Lung (tissue), 12 donors: ENCODE data around the gene HBS1L. TPM values are rescaled to one million over a fixed set of nuclear protein-coding genes. Genes with fewer than 3 reads are reported as not detected.

ENCODE experiments used
- ATAC-seq: fragments of 200-7000 bp; cut with Tn5 transposase; one replicate; pipeline ENCODE4 v1.9.1; 2020; ENCODE audit warnings: moderate number of reproducible peaks; ENCODE audit not compliant: insufficient read depth, low FRiP score
- DNase-seq, 3 donors: peaks; one replicate each; pipeline ENCODE4 v3.0.0-alpha.2; 2013 to 2017
- H3K27ac ChIP-seq, 2 donors: one replicate each; pipeline ENCODE4 v1.5.1; 2013; ENCODE audit warnings: mild to moderate bottlenecking in 2 of 2, moderate library complexity in 2 of 2, control low read depth in 1 of 2, inconsistent platforms in 1 of 2, low read depth in 1 of 2, low read length in 1 of 2
- H3K27me3 ChIP-seq, 3 donors: one replicate each; pipeline ENCODE4 v1.5.1; 2013; ENCODE audit warnings: low read length in 2 of 3; ENCODE audit not compliant: control insufficient read depth in 3 of 3, insufficient read depth in 3 of 3
- H3K36me3 ChIP-seq, 4 donors: one replicate each; pipeline ENCODE4 v1.5.1; 2013; ENCODE audit warnings: low read length in 4 of 4, mild to moderate bottlenecking in 1 of 4, moderate library complexity in 1 of 4; ENCODE audit not compliant: control insufficient read depth in 4 of 4, insufficient read depth in 4 of 4
- H3K4me1 ChIP-seq, 5 donors: one replicate each; pipeline ENCODE4 v1.5.1; 2013; ENCODE audit warnings: low read length in 5 of 5, mild to moderate bottlenecking in 2 of 5, moderate library complexity in 1 of 5; ENCODE audit not compliant: control insufficient read depth in 5 of 5, insufficient read depth in 5 of 5
- H3K4me3 ChIP-seq: one replicate; pipeline ENCODE4 v1.5.1; 2013; ENCODE audit warnings: mild to moderate bottlenecking, control low read depth, moderate library complexity
- H3K9ac ChIP-seq, 2 donors: one replicate each; pipeline ENCODE4 v1.5.1; 2013; ENCODE audit warnings: low read length in 2 of 2, control low read depth in 1 of 2; ENCODE audit not compliant: insufficient read depth in 1 of 2
- H3K9me3 ChIP-seq, 4 donors: one replicate each; pipeline ENCODE4 v1.5.1; 2013; ENCODE audit warnings: low read length in 3 of 4, mild to moderate bottlenecking in 1 of 4, moderate library complexity in 1 of 4; ENCODE audit not compliant: control insufficient read depth in 4 of 4, insufficient read depth in 3 of 4
- WGBS, 2 donors: extraction: QIAGEN DNeasy Blood & Tissue Kit; methylation state at CpG; one replicate each; pipeline ENCODE4 v1.1.7; 2013; 5-methylcytosine and 5-hydroxymethylcytosine counted together
- polyA plus RNA-seq, 2 donors: library from polyadenylated mRNA; stranded (reverse); fragments of 200-250 nt; gene quantifications; one replicate each; pipeline ENCODE4 v1.2.1, GENCODE V29; 2013
- total RNA-seq, 2 donors: library from RNA; depleted of rRNA in 1 of 2; stranded (reverse); fragments of >200 nt in 1 of 2; gene quantifications; one replicate each; pipeline ENCODE4 v1.2.1, GENCODE V29; 2014 to 2021
- TF ChIP-seq, protein P1 (sequence below): IDR thresholded peaks from 2 replicates; pipeline ENCODE4 v1.5.1; 2012; ENCODE audit warnings: mild to moderate bottlenecking; ENCODE audit errors: control extremely low read depth, extremely low read depth
- donor health status: control.
- donor health status: control.
- donor health status: Bipolar disorder and iron deficiency.
- donor health status: healthy.
- donor health status: DM: yes; HTN: yes; CAD: no.

Gene HBS1L
- total and polyA plus RNA-seq, 4 donors = 13.1 to 76.3 (median 43.3) TPM

DNA sequence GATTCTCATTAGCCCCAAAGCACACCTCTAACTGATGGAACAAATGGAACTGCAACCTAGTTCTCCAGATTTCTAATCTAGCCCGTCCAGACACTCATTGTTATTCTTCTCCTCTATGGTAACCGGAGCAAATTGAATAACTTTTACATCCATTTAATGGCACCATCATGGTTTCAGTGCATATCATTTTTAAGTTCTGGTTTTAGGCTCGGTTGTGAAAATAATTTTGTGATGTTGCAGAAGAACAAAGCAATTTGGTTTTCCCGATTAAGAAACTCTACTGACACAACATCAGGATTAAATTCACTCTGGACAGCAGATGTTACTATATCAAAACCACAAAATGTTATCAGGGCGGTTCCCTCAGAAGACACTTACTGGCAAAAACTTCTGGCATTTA lies 42.5 kb upstream of the HBS1L start:
- WGBS, 2 donors = 61 to 76% methylated on average over 5 of the region's 5 CpGs
- ATAC-seq (no peak), DNase-seq (no peak)
- H3K4me1 ChIP-seq = no peaks in the 10 kb centered on the region
- no peaks in the 10 kb centered on the region for H3K36me3 ChIP-seq
- no peak overlapping the region for H3K4me3 ChIP-seq
- no peak overlapping the region for H3K9ac ChIP-seq
- TF ChIP-seq, protein P1, sequence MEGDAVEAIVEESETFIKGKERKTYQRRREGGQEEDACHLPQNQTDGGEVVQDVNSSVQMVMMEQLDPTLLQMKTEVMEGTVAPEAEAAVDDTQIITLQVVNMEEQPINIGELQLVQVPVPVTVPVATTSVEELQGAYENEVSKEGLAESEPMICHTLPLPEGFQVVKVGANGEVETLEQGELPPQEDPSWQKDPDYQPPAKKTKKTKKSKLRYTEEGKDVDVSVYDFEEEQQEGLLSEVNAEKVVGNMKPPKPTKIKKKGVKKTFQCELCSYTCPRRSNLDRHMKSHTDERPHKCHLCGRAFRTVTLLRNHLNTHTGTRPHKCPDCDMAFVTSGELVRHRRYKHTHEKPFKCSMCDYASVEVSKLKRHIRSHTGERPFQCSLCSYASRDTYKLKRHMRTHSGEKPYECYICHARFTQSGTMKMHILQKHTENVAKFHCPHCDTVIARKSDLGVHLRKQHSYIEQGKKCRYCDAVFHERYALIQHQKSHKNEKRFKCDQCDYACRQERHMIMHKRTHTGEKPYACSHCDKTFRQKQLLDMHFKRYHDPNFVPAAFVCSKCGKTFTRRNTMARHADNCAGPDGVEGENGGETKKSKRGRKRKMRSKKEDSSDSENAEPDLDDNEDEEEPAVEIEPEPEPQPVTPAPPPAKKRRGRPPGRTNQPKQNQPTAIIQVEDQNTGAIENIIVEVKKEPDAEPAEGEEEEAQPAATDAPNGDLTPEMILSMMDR = no peak
- H3K27me3 ChIP-seq = no peaks in the 10 kb centered on the region
- H3K27ac ChIP-seq = no peak overlapping the region
- no peaks in the 10 kb centered on the region for H3K9me3 ChIP-seq

DNA sequence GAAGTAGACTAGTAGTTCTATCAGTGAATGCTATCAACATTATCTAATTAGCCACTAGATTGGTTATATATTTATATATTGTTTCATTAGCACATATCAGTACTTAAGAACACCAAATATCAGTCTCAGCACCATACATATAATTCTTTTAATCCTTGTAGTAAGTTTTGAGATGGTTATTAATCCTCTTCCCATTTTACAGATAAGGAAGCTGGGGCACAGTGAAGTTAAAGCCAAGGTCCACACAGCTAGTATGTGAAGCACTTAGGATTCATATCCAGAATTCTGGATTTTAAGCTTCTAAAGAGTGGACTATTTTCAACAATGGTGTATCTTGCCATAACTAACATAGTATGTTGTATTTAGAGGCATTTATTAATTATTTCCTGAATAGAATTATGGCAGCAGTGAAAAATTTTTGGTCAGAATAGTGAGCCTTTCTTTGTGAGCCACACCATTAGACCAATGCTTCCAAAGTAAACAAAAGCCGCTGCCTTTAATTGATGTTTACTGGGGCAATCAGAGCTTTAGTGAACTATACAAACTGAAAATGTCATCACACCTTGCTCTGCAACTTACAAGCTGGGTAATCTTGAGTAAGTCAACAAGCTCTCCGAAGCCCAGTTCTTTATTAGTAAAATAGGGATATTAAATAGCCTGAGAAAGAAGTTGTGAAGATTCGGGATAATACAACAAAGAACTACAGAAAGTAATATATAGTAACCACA lies 41.9 kb upstream of the HBS1L start:
- no peak overlapping the region for H3K9ac ChIP-seq
- no peak overlapping the region for H3K4me3 ChIP-seq
- H3K4me1 ChIP-seq = no peaks in the 10 kb centered on the region
- WGBS, 2 donors = 70 to 85% methylated on average over 3 of the region's 3 CpGs
- H3K36me3 ChIP-seq = no peaks in the 10 kb centered on the region
- DNase-seq (no peak), ATAC-seq (no peak)
- no peaks in the 10 kb centered on the region for H3K27me3 ChIP-seq
- TF ChIP-seq, protein P1 = no peak
- H3K9me3 ChIP-seq = no peaks in the 10 kb centered on the region
- no peak overlapping the region for H3K27ac ChIP-seq

DNA sequence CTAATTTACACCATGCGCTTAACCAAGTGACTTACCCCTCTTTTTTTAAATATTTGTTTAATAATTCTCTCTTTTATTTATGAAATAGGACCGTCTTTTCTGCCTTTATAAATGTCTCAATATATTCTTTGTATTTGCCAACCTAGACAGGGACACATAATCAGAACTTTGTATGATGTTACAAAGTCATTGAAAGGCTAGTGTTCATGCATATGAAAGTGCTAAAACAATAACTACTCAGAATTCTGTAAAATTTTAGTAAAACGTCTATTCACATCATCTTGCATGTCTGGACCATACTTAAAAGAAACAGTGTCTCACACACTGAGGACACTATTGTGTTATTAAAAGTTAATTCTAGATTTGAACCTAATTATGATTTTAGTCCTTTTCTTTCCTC lies 41.1 kb upstream of the HBS1L start:
- Histone ChIP-seq H3K4me3 (no peak overlapping the region), H3K9me3 (no peaks in the 10 kb centered on the region), H3K27me3 (no peaks in the 10 kb centered on the region), H3K9ac (no peak overlapping the region), H3K27ac (no peak overlapping the region), H3K4me1 (no peaks in the 10 kb centered on the region), H3K36me3 (no peaks in the 10 kb centered on the region)
- DNase-seq (no peak), ATAC-seq (no peak)
- TF ChIP-seq, protein P1 = no peak
- 81 to 90% methylated on average over 3 of the region's 3 CpGs for WGBS, 2 donors

DNA sequence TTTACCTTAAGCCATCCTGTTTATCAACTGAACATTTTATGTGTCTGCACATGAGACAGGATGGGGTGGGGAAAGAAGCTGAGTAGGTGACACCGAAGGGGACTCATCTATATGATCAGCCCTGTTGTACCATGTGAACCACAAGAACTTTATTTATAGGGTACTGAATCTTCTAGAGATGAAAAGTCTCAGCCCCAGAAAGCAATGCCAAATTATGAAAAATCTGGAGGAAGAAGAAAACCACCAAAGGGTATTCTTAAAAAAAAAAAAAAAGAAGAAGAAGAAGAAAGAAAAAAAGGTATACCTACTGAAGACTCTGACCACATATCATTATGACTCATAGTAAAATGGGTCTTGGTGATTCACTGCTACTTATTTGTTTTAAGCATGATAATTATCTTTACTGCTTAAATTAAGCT lies 39.8 kb upstream of the HBS1L start:
- ATAC-seq = no peak
- Histone ChIP-seq H3K4me1 (no peaks in the 10 kb centered on the region), H3K9ac (no peak overlapping the region), H3K4me3 (no peak overlapping the region), H3K36me3 (no peaks in the 10 kb centered on the region), H3K27me3 (no peaks in the 10 kb centered on the region), H3K27ac (no peak overlapping the region), H3K9me3 (no peaks in the 10 kb centered on the region)
- TF ChIP-seq, protein P1 = no peak
- 29 to 71% methylated on average over 1 of the region's 1 CpG for WGBS, 2 donors
- DNase-seq = no peak
